Panc1 (cell line): Measurements from ENCODE around the gene LOXL1. TPM values are rescaled to one million over a fixed set of nuclear protein-coding genes. Genes with fewer than 3 reads are reported as not detected.

Experiments used
- ATAC-seq: fragments of 200-7000 bp; cut with Tn5 transposase; 2 replicates; pipeline ENCODE4 v1.9.1; 2020; ENCODE audit warnings: mild to moderate bottlenecking, moderate library complexity
- BruUV-seq: library from RNA; stranded (reverse); fragments of 400-500 nt; replicated peaks from 2 replicates; lab custom pipeline; 2021; lab: Mats Ljungman, UMichigan
- CTCF ChIA-PET: fragments of 300-600 bp; sonication (Branson Sonifier 250); formaldehyde crosslinking; loops from one replicate; lab custom pipeline; 2022; ENCODE audit warnings: antibody characterized with exemption; lab: Charles Lee
- POLR2A ChIA-PET: fragments of 300-600 bp; sonication (Branson Sonifier 250); formaldehyde crosslinking; loops from one replicate; lab custom pipeline; 2022; ENCODE audit warnings: antibody characterized with exemption; lab: Charles Lee
- DNase-seq: peaks from one replicate; pipeline ENCODE4 v3.0.0-alpha.2; 2010; ENCODE audit warnings: low read depth, low spot score
- H3K27ac ChIP-seq: 2 replicates; pipeline ENCODE4 v1.5.1; 2011; ENCODE audit warnings: mild to moderate bottlenecking, low read length, inconsistent platforms
- H3K27me3 ChIP-seq: fragments of 200-500 bp; sonication (Bioruptor generic); 2 replicates; pipeline ENCODE4 v1.6.0; 2014; ENCODE audit warnings: low read length, inconsistent platforms; ENCODE audit not compliant: control insufficient read depth, insufficient read depth
- H3K36me3 ChIP-seq: fragments of 200-500 bp; sonication (Bioruptor generic); 2 replicates; pipeline ENCODE4 v1.5.1; 2014; ENCODE audit warnings: inconsistent platforms, mild to moderate bottlenecking, low read length, moderate library complexity; ENCODE audit not compliant: control insufficient read depth, insufficient read depth
- H3K4me1 ChIP-seq: 2 replicates; pipeline ENCODE4 v1.5.1; 2011; ENCODE audit warnings: inconsistent platforms, mild to moderate bottlenecking, low read length, moderate library complexity; ENCODE audit not compliant: control insufficient read depth, insufficient read depth
- H3K4me3 ChIP-seq, 2 experiments: 2 replicates each; pipeline ENCODE4 v1.5.1; 2011 to 2012; ENCODE audit warnings: low read depth in 2 of 2, low read length in 2 of 2, mild to moderate bottlenecking in 2 of 2, inconsistent platforms in 1 of 2, moderate library complexity in 1 of 2
- H3K9me3 ChIP-seq: fragments of 200-500 bp; sonication (Bioruptor generic); 2 replicates; pipeline ENCODE4 v1.5.1; 2014; ENCODE audit warnings: low read depth, mild to moderate bottlenecking, inconsistent platforms, low read length, moderate library complexity; ENCODE audit not compliant: control insufficient read depth, insufficient read depth
- CTCF ChIP-seq: fragments of 450-650 bp; IDR thresholded peaks from 2 replicates; pipeline ENCODE4 v1.5.1; 2017; ENCODE audit warnings: mild to moderate bottlenecking
- POLR2AphosphoS5 ChIP-seq: IDR thresholded peaks from 2 replicates; pipeline ENCODE4 v1.6.1; 2012; ENCODE audit warnings: mild to moderate bottlenecking, low read depth, low read length, moderate library complexity
- REST ChIP-seq, 2 experiments: IDR thresholded peaks; 2 replicates each; pipeline ENCODE4 v1.6.1; 2011 to 2012; ENCODE audit warnings: low read depth in 2 of 2, control low read depth in 1 of 2, low read length in 1 of 2, mild to moderate bottlenecking in 1 of 2, moderate library complexity in 1 of 2; ENCODE audit not compliant: insufficient read depth in 1 of 2
- SIN3A ChIP-seq: IDR thresholded peaks from 2 replicates; pipeline ENCODE4 v1.6.1; 2012; ENCODE audit warnings: low read depth, mild to moderate bottlenecking, low read length, moderate library complexity, borderline replicate concordance; ENCODE audit not compliant: insufficient read depth
- TCF7L2 ChIP-seq: IDR thresholded peaks from 2 replicates; pipeline ENCODE4 v1.6.1; 2011; ENCODE audit warnings: mild to moderate bottlenecking, low read depth, low read length, inconsistent platforms
- in situ Hi-C: cut with HindIII; loops from 2 replicates; pipeline ENCODE4 v1.10.0; 2016; ENCODE audit warnings: low sequenced_read_pairs, low pct_unique_long_range_greater_than_20kb
- intact Hi-C: fragments of 100-400 bp; cut with micrococcal nuclease; formaldehyde crosslinking; loops from one replicate; pipeline ENCODE4 v1.10.0; 2022; ENCODE audit not compliant: unreplicated experiment
- total RNA-seq: library from RNA; stranded (reverse); gene quantifications from one replicate; pipeline ENCODE4 v1.2.1, GENCODE V29; 2021; ENCODE audit not compliant: unreplicated experiment

Gene LOXL1
- total RNA-seq, 1 experiment from 2014 or later, result 18.6 TPM

GRCh38 chr15:73927476-73928240, 1.4 kb downstream of the LOXL1 start:
- H3K27ac ChIP-seq, result no peak overlapping the region; the same call in 1 of the 2 replicates
- ChIA-PET POLR2A (no interaction called here), CTCF (interaction anchor here (0.6 kb wide), 2 partner anchors 596 to 630 kb away, joined by 4 to 13 read pairs; no protein-coding TSS in a partner anchor)
- H3K4me1 ChIP-seq, result peaks cover 24% of the 10 kb centered on the region
- intact Hi-C loops (no loop called here), in situ Hi-C loops (no loop called here)
- DNase-seq (no peak), ATAC-seq (peak; percentile 78)
- H3K36me3 ChIP-seq, result no peaks in the 10 kb centered on the region
- no peaks in the 10 kb centered on the region for H3K27me3 ChIP-seq
- H3K9me3 ChIP-seq, result no peaks in the 10 kb centered on the region
- TF ChIP-seq REST (IDR thresholded peaks at IDR 0.05; ENCODE audit: insufficient read depth in 1 of 2, low read depth in 2 of 2, low read length in 1 of 2) (no peak), CTCF (peak; percentile 90)
- no TSS peak for BruUV-seq
- peak overlapping the region; percentile 43 to 60 for H3K4me3 ChIP-seq

- H3K4me1 ChIP-seq, result peaks cover 21% of the 10 kb centered on the region
- no peak overlapping the region; the same call in 1 of the 2 replicates for H3K27ac ChIP-seq
- CTCF ChIA-PET, result interaction anchor here (0.6 kb wide), 2 partner anchors 597 to 630 kb away, joined by 4 to 13 read pairs; no protein-coding TSS in a partner anchor
- POLR2A ChIA-PET, result no interaction called here
- H3K36me3 ChIP-seq, result no peaks in the 10 kb centered on the region
- in situ Hi-C loops, result no loop called here
- no peaks in the 10 kb centered on the region for H3K9me3 ChIP-seq
- no peaks in the 10 kb centered on the region for H3K27me3 ChIP-seq
- no TSS peak for BruUV-seq
- peak overlapping the region; percentile 43 to 60 for H3K4me3 ChIP-seq
- intact Hi-C loops, result no loop called here
- no peak for TF ChIP-seq TCF7L2
- TF ChIP-seq POLR2AphosphoS5, result no peak
- no peak for TF ChIP-seq REST (IDR thresholded peaks at IDR 0.05; ENCODE audit: insufficient read depth in 1 of 2, low read depth in 2 of 2, low read length in 1 of 2)
- no peak for TF ChIP-seq SIN3A
- TF ChIP-seq CTCF, result no peak
- DNase-seq, result no peak
- no peak for ATAC-seq
Measured at GRCh38 chr15:73928241-73928579, 1.9 kb downstream of the LOXL1 start.
